Activated T-helper 17 cell treated with anti-CD3 and anti-CD28 coated beads, Interleukin-2, amount 50 U/mL, for 72 hours (primary cell): Measurements from ENCODE around the gene CDH2. TPM values are rescaled to one million over a fixed set of nuclear protein-coding genes. Genes with fewer than 3 reads are reported as not detected.

ENCODE experiments used
- ATAC-seq: fragments of 150-1000 bp; cut with Tn5 transposase; replicated peaks from 2 replicates; pipeline ENCODE4 v1.10.0; 2021; ENCODE audit warnings: mild to moderate bottlenecking, moderate library complexity
- H3K27ac Mint-ChIP-seq: one replicate; pipeline ENCODE4 v1.8.0; 2022; ENCODE audit warnings: mixed read lengths
- H3K27me3 Mint-ChIP-seq: one replicate; pipeline ENCODE4 v1.8.0; 2022; ENCODE audit warnings: mixed read lengths
- H3K36me3 Mint-ChIP-seq: one replicate; pipeline ENCODE4 v1.8.0; 2022; ENCODE audit warnings: low read depth, mild to moderate bottlenecking, mixed read lengths
- H3K4me1 Mint-ChIP-seq: one replicate; pipeline ENCODE4 v1.8.0; 2022; ENCODE audit warnings: mixed read lengths
- H3K4me3 Mint-ChIP-seq: one replicate; pipeline ENCODE4 v1.8.0; 2022; ENCODE audit warnings: mild to moderate bottlenecking, mixed read lengths
- H3K9me3 Mint-ChIP-seq: one replicate; pipeline ENCODE4 v1.8.0; 2022; ENCODE audit warnings: mixed read lengths
- total RNA-seq, 2 donors: library from RNA; stranded (reverse); gene quantifications; one replicate each; pipeline ENCODE4 v1.2.3, GENCODE V29; 2022

Gene CDH2
- total RNA-seq, 2 donors from 2014 or later: 0.04 TPM; not detected in 1

- no peak for ATAC-seq
- Mint-ChIP-seq H3K36me3 (no peaks in the 10 kb centered on the region), H3K9me3 (peaks cover 17% of the 10 kb centered on the region), H3K4me3 (no peak overlapping the region), H3K27ac (no peak overlapping the region), H3K4me1 (no peaks in the 10 kb centered on the region), H3K27me3 (no peaks in the 10 kb centered on the region)
Observed at GRCh38 chr18:27967913-27968824, 208.8 kb downstream of the CDH2 start.

- Mint-ChIP-seq H3K4me3 (no peak overlapping the region), H3K4me1 (no peaks in the 10 kb centered on the region), H3K9me3 (peaks cover 9% of the 10 kb centered on the region), H3K27me3 (no peaks in the 10 kb centered on the region), H3K27ac (no peak overlapping the region), H3K36me3 (no peaks in the 10 kb centered on the region)
- no peak for ATAC-seq
Observed at GRCh38 chr18:27966881-27967280, 210.0 kb downstream of the CDH2 start.

GRCh38 chr18:27964811-27965210 is 212.1 kb downstream of the CDH2 start:
- ATAC-seq: no peak
- peaks cover 23% of the 10 kb centered on the region for H3K9me3 Mint-ChIP-seq
- H3K27me3 Mint-ChIP-seq: no peaks in the 10 kb centered on the region
- no peak overlapping the region for H3K27ac Mint-ChIP-seq
- no peaks in the 10 kb centered on the region for H3K36me3 Mint-ChIP-seq
- no peaks in the 10 kb centered on the region for H3K4me1 Mint-ChIP-seq
- H3K4me3 Mint-ChIP-seq: no peak overlapping the region

- H3K4me1 Mint-ChIP-seq: no peaks in the 10 kb centered on the region
- H3K36me3 Mint-ChIP-seq: no peaks in the 10 kb centered on the region
- H3K9me3 Mint-ChIP-seq: peaks cover 20% of the 10 kb centered on the region
Observed at GRCh38 chr18:27959101-27959500, 217.8 kb downstream of the CDH2 start.

GRCh38 chr18:27956001-27956640 is 220.8 kb downstream of the CDH2 start:
- Mint-ChIP-seq H3K36me3 (no peaks in the 10 kb centered on the region), H3K4me3 (no peak overlapping the region), H3K4me1 (no peaks in the 10 kb centered on the region), H3K27ac (no peak overlapping the region), H3K9me3 (peaks cover 18% of the 10 kb centered on the region), H3K27me3 (no peaks in the 10 kb centered on the region)
- no peak for ATAC-seq

More at GRCh38 chr18:27959101-27959500, 217.8 kb downstream of the CDH2 start:
- Mint-ChIP-seq H3K4me3 (no peak overlapping the region), H3K27ac (no peak overlapping the region), H3K27me3 (no peaks in the 10 kb centered on the region)
- ATAC-seq: no peak

GRCh38 chr18:27954226-27954625 is 222.7 kb downstream of the CDH2 start:
- H3K27me3 Mint-ChIP-seq: no peaks in the 10 kb centered on the region
- no peaks in the 10 kb centered on the region for H3K4me1 Mint-ChIP-seq
- no peak overlapping the region for H3K27ac Mint-ChIP-seq
- peaks cover 6% of the 10 kb centered on the region for H3K9me3 Mint-ChIP-seq
- H3K4me3 Mint-ChIP-seq: no peak overlapping the region
- no peaks in the 10 kb centered on the region for H3K36me3 Mint-ChIP-seq
- ATAC-seq: no peak

GRCh38 chr18:27952741-27953140 is 224.2 kb downstream of the CDH2 start:
- no peak overlapping the region for H3K27ac Mint-ChIP-seq
- H3K4me1 Mint-ChIP-seq: no peaks in the 10 kb centered on the region
- no peak overlapping the region for H3K4me3 Mint-ChIP-seq
- H3K9me3 Mint-ChIP-seq: peaks cover 6% of the 10 kb centered on the region
- H3K27me3 Mint-ChIP-seq: no peaks in the 10 kb centered on the region
- H3K36me3 Mint-ChIP-seq: no peaks in the 10 kb centered on the region
- ATAC-seq: no peak

- Mint-ChIP-seq H3K36me3 (no peaks in the 10 kb centered on the region), H3K9me3 (peaks cover 6% of the 10 kb centered on the region), H3K27me3 (no peaks in the 10 kb centered on the region), H3K4me3 (no peak overlapping the region), H3K27ac (no peak overlapping the region), H3K4me1 (no peaks in the 10 kb centered on the region)
- no peak for ATAC-seq
Observed at GRCh38 chr18:27950648-27951228, 226.2 kb downstream of the CDH2 start.

GRCh38 chr18:27948986-27949385 is 227.9 kb downstream of the CDH2 start:
- Mint-ChIP-seq H3K36me3 (no peaks in the 10 kb centered on the region), H3K4me1 (no peaks in the 10 kb centered on the region), H3K27ac (no peak overlapping the region), H3K27me3 (no peaks in the 10 kb centered on the region), H3K4me3 (no peak overlapping the region), H3K9me3 (no peaks in the 10 kb centered on the region)
- ATAC-seq: no peak

- Mint-ChIP-seq H3K4me3 (no peak overlapping the region), H3K27me3 (no peaks in the 10 kb centered on the region), H3K9me3 (peaks cover 15% of the 10 kb centered on the region), H3K4me1 (no peaks in the 10 kb centered on the region), H3K27ac (no peak overlapping the region), H3K36me3 (no peaks in the 10 kb centered on the region)
- ATAC-seq: no peak
Observed at GRCh38 chr18:27942706-27943105, 234.2 kb downstream of the CDH2 start.

GRCh38 chr18:27931535-27931934 is 245.4 kb downstream of the CDH2 start:
- no peak for ATAC-seq
- H3K4me1 Mint-ChIP-seq: no peaks in the 10 kb centered on the region
- no peaks in the 10 kb centered on the region for H3K36me3 Mint-ChIP-seq
- peaks cover 8% of the 10 kb centered on the region for H3K9me3 Mint-ChIP-seq
- no peak overlapping the region for H3K27ac Mint-ChIP-seq
- no peak overlapping the region for H3K4me3 Mint-ChIP-seq
- no peaks in the 10 kb centered on the region for H3K27me3 Mint-ChIP-seq

- Mint-ChIP-seq H3K9me3 (peaks cover 6% of the 10 kb centered on the region), H3K4me3 (no peak overlapping the region), H3K27me3 (no peaks in the 10 kb centered on the region), H3K36me3 (no peaks in the 10 kb centered on the region), H3K4me1 (no peaks in the 10 kb centered on the region), H3K27ac (no peak overlapping the region)
- no peak for ATAC-seq
Observed at GRCh38 chr18:27922780-27923179, 254.2 kb downstream of the CDH2 start.

GRCh38 chr18:27921904-27922751 is 254.8 kb downstream of the CDH2 start:
- Mint-ChIP-seq H3K36me3 (no peaks in the 10 kb centered on the region), H3K27me3 (no peaks in the 10 kb centered on the region), H3K9me3 (peaks cover 10% of the 10 kb centered on the region), H3K4me3 (no peak overlapping the region), H3K27ac (no peak overlapping the region), H3K4me1 (no peaks in the 10 kb centered on the region)
- no peak for ATAC-seq

- Mint-ChIP-seq H3K27me3 (no peaks in the 10 kb centered on the region), H3K27ac (no peak overlapping the region), H3K4me3 (no peak overlapping the region), H3K4me1 (no peaks in the 10 kb centered on the region), H3K36me3 (no peaks in the 10 kb centered on the region), H3K9me3 (peaks cover 11% of the 10 kb centered on the region)
- no peak for ATAC-seq
Observed at GRCh38 chr18:27921392-27921791, 255.5 kb downstream of the CDH2 start.
